K562 (cell line): ENCODE data around the gene FOSL1. TPM values are rescaled to one million over a fixed set of nuclear protein-coding genes. Genes with fewer than 3 reads are reported as not detected.

Experiments
- CBX8 ChIP-seq: fragments of 200-600 bp; sonication (generic); IDR thresholded peaks from 2 replicates; pipeline ENCODE4 v1.6.1; 2012; ENCODE audit warnings: borderline replicate concordance, mixed run types, low read depth, mild to moderate bottlenecking, moderate library complexity, mixed read lengths, low read length, control low read depth, inconsistent platforms; ENCODE audit not compliant: poor library complexity, severe bottlenecking; ENCODE audit errors: extremely low read depth
- ETV5 ChIP-seq: sonication (generic); formaldehyde crosslinking; IDR thresholded peaks from 2 replicates; pipeline ENCODE4 v1.4.0; 2020; ENCODE audit warnings: low read depth, mild to moderate bottlenecking, missing genetic modification reagents
- FOXK2 ChIP-seq, 2 experiments: fragments of 450-650 bp; IDR thresholded peaks in 1 of 2; conservative IDR thresholded peaks in 1 of 2; 2 replicates each; pipeline ENCODE4 v1.6.1; 2016; ENCODE audit warnings: low read depth in 2 of 2, mild to moderate bottlenecking in 1 of 2
- HDAC2 ChIP-seq: fragments of 450-650 bp; IDR thresholded peaks from 2 replicates; pipeline ENCODE4 v1.6.1; 2016; ENCODE audit warnings: mild to moderate bottlenecking
- MCM2 ChIP-seq: fragments of 450-650 bp; IDR thresholded peaks from 2 replicates; pipeline ENCODE4 v1.6.1; 2017; ENCODE audit warnings: low read depth, mild to moderate bottlenecking
- MIER1 ChIP-seq: fragments of 450-650 bp; IDR thresholded peaks from 2 replicates; pipeline ENCODE4 v1.6.1; 2016; ENCODE audit warnings: antibody characterized with exemption, mild to moderate bottlenecking, low read depth
- NFYB ChIP-seq: IDR thresholded peaks from 2 replicates; pipeline ENCODE4 v1.6.1; 2011; ENCODE audit warnings: mild to moderate bottlenecking, moderate library complexity; ENCODE audit not compliant: insufficient read length; ENCODE audit errors: extremely low read depth
- PML ChIP-seq: IDR thresholded peaks from 2 replicates; pipeline ENCODE4 v1.6.1; 2012; ENCODE audit warnings: low read length, inconsistent platforms
- POLR2A ChIP-seq: fragments of 450-650 bp; conservative IDR thresholded peaks from 2 replicates; pipeline ENCODE4 v1.6.1; 2016
- POLR3A ChIP-seq: IDR thresholded peaks from 2 replicates; pipeline ENCODE4 v1.6.1; 2011; ENCODE audit warnings: borderline replicate concordance, mild to moderate bottlenecking, moderate library complexity; ENCODE audit not compliant: insufficient read length, insufficient read depth; ENCODE audit errors: extremely low read depth
- SIRT6 ChIP-seq: IDR thresholded peaks from one replicate; pipeline ENCODE4 v1.6.1; 2012; ENCODE audit warnings: low read depth, mild to moderate bottlenecking, control low read depth, inconsistent platforms, low read length, moderate library complexity
- SMARCB1 ChIP-seq: IDR thresholded peaks from 2 replicates; pipeline ENCODE4 v1.6.1; 2011; ENCODE audit warnings: improper control_type of control experiment, low read depth; ENCODE audit not compliant: insufficient read length
- YY1 ChIP-seq, 3 experiments: IDR thresholded peaks; 2 replicates each; pipeline ENCODE4 v1.6.1; 2011; ENCODE audit warnings: low read length in 2 of 3, mild to moderate bottlenecking in 2 of 3, moderate library complexity in 2 of 3, borderline replicate concordance in 1 of 3, control low read depth in 1 of 3, low read depth in 1 of 3; ENCODE audit not compliant: insufficient read depth in 3 of 3, insufficient replicate concordance in 2 of 3, control insufficient read depth in 1 of 3, insufficient read length in 1 of 3; ENCODE audit errors: extremely low read depth in 1 of 3
- ZNF311 ChIP-seq: fragments of 250-450 bp; sonication (Bioruptor Pico); IDR thresholded peaks from 2 replicates; pipeline ENCODE4 v1.4.0; 2020; ENCODE audit warnings: mild to moderate bottlenecking, moderate library complexity
- ZNF431 ChIP-seq: sonication (generic); formaldehyde crosslinking; IDR thresholded peaks from 2 replicates; pipeline ENCODE4 v1.8.0; 2022; ENCODE audit warnings: mild to moderate bottlenecking, missing genetic modification reagents
- ZNF639 ChIP-seq, 2 experiments: fragments of 200-800 bp in 1 of 2; sonication (Bioruptor generic) in 1 of 2; sonication (generic) in 1 of 2; formaldehyde crosslinking in 1 of 2; IDR thresholded peaks in 1 of 2; conservative IDR thresholded peaks in 1 of 2; 2 replicates each; pipeline versions ENCODE4 v1.5.0 to v1.6.1; 2016 to 2020; ENCODE audit warnings: missing compliant biosample characterization in 1 of 2, missing genetic modification characterization in 1 of 2, missing genetic modification reagents in 1 of 2
- polyA plus RNA-seq, 8 experiments: library from polyadenylated mRNA; depleted of rRNA in 4 of 8; stranded (reverse) in 5 of 8; unstranded in 3 of 8; fragments of >200 nt; fragmentation: Nextera tagmentation in 2 of 8; fragmentation: Illumina TruSeq in 1 of 8; extraction: Ambion mirVana in 2 of 8; extraction: Trizol in 1 of 8; gene quantifications; 2 replicates each; pipeline versions ENCODE4 v1.2.1 to v1.2.3, GENCODE V29; 2011 to 2014; ENCODE audit warnings: inconsistent platforms in 1 of 8, missing spikeins in 1 of 8
- total RNA-seq, 7 experiments: library from RNA; depleted of rRNA in 6 of 7; stranded (reverse); fragments of >200 nt in 6 of 7; fragmentation: Illumina TruSeq in 2 of 7; extraction: Trizol in 2 of 7; gene quantifications; 2 replicates each; pipeline versions ENCODE4 v1.2.1 to v1.2.3, GENCODE V29; 2011 to 2021; ENCODE audit warnings: low replicate concordance in 1 of 7
- TF ChIP-seq, protein P1 (sequence below): conservative IDR thresholded peaks from 2 replicates; pipeline ENCODE4 v1.6.1; 2011; ENCODE audit warnings: low read depth, mild to moderate bottlenecking, low read length; ENCODE audit not compliant: control insufficient read depth
- TF ChIP-seq, protein P2 (sequence below): fragments of 250-450 bp; sonication (Bioruptor Pico); IDR thresholded peaks from 2 replicates; pipeline ENCODE4 v1.5.0; 2020; ENCODE audit warnings: mild to moderate bottlenecking
- TF ChIP-seq, protein P3 (sequence below): sonication (generic); formaldehyde crosslinking; IDR thresholded peaks from 2 replicates; pipeline ENCODE4 v1.8.1; 2023; ENCODE audit warnings: mild to moderate bottlenecking, missing genetic modification reagents

The FOSL1 gene
- total and polyA plus RNA-seq, 9 of the 15 experiments (the other 6 are each of a cell fraction or from before 2014, with no cell fraction given), result 3.5 to 39.6 (median 10.0) TPM

GRCh38 chr11:65888163-65888814 is 11.9 kb downstream of the FOSL1 start, which contains the start of gene FIBP (continued):
- TF ChIP-seq, protein P1, sequence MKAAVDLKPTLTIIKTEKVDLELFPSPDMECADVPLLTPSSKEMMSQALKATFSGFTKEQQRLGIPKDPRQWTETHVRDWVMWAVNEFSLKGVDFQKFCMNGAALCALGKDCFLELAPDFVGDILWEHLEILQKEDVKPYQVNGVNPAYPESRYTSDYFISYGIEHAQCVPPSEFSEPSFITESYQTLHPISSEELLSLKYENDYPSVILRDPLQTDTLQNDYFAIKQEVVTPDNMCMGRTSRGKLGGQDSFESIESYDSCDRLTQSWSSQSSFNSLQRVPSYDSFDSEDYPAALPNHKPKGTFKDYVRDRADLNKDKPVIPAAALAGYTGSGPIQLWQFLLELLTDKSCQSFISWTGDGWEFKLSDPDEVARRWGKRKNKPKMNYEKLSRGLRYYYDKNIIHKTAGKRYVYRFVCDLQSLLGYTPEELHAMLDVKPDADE, result peak; percentile 62
- TF ChIP-seq, protein P2, sequence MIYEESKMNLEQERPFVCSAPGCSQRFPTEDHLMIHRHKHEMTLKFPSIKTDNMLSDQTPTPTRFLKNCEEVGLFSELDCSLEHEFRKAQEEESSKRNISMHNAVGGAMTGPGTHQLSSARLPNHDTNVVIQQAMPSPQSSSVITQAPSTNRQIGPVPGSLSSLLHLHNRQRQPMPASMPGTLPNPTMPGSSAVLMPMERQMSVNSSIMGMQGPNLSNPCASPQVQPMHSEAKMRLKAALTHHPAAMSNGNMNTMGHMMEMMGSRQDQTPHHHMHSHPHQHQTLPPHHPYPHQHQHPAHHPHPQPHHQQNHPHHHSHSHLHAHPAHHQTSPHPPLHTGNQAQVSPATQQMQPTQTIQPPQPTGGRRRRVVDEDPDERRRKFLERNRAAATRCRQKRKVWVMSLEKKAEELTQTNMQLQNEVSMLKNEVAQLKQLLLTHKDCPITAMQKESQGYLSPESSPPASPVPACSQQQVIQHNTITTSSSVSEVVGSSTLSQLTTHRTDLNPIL (CRISPR knock-in tag), result no peak
- TF ChIP-seq CBX8, result no peak
- TF ChIP-seq POLR2A, result peak; percentile 89
- TF ChIP-seq SIRT6, result no peak
- TF ChIP-seq PML, result no peak; the same call in 1 of the 2 replicates
- no peak for TF ChIP-seq SMARCB1
- peak; percentile 93 for TF ChIP-seq ETV5
- TF ChIP-seq ZNF311 (CRISPR knock-in tag), result no peak
- no peak for TF ChIP-seq NFYB
- TF ChIP-seq HDAC2, result peak; percentile 59
- TF ChIP-seq MIER1, result no peak
- TF ChIP-seq ZNF431, result 0 out of 2 replicates have a peak, but pooled peaks have one; percentile 45
- peak in 1 of 2 experiments; percentile 94; a peak in 2 of 4 replicates for TF ChIP-seq ZNF639 (CRISPR knock-in tag; conservative IDR thresholded peaks at IDR 0.05 in 1 of 2, IDR thresholded peaks at IDR 0.05 in 1 of 2)
- peak; percentile 34 to 88 (median 86) for TF ChIP-seq YY1 (IDR thresholded peaks at IDR 0.05; ENCODE audit: borderline replicate concordance in 1 of 3, control insufficient read depth in 1 of 3, extremely low read depth in 1 of 3, insufficient read depth in 3 of 3, insufficient read length in 1 of 3, insufficient replicate concordance in 2 of 3, low read depth in 1 of 3, low read length in 2 of 3)
- TF ChIP-seq POLR3A, result no peak
- TF ChIP-seq, protein P3, sequence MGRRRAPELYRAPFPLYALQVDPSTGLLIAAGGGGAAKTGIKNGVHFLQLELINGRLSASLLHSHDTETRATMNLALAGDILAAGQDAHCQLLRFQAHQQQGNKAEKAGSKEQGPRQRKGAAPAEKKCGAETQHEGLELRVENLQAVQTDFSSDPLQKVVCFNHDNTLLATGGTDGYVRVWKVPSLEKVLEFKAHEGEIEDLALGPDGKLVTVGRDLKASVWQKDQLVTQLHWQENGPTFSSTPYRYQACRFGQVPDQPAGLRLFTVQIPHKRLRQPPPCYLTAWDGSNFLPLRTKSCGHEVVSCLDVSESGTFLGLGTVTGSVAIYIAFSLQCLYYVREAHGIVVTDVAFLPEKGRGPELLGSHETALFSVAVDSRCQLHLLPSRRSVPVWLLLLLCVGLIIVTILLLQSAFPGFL (CRISPR knock-in tag), result 0 out of 2 replicates have a peak, but pooled peaks have one; percentile 94
- TF ChIP-seq MCM2, result no peak
- peak; percentile 91 for TF ChIP-seq FOXK2 (conservative IDR thresholded peaks at IDR 0.05 in 1 of 2, IDR thresholded peaks at IDR 0.05 in 1 of 2; ENCODE audit: low read depth in 2 of 2)
